GM12892 (cell line): ENCODE results near the gene FAM114A1.

Experiments used
- POLR2A ChIP-seq: IDR thresholded peaks from 2 replicates; pipeline ENCODE4 v1.6.1; 2011; ENCODE audit warnings: low read depth, low read length, control low read depth
- POLR2AphosphoS5 ChIP-seq: IDR thresholded peaks from 2 replicates; pipeline ENCODE4 v1.6.1; 2011; ENCODE audit warnings: low read depth, low read length, control low read depth

DNA sequence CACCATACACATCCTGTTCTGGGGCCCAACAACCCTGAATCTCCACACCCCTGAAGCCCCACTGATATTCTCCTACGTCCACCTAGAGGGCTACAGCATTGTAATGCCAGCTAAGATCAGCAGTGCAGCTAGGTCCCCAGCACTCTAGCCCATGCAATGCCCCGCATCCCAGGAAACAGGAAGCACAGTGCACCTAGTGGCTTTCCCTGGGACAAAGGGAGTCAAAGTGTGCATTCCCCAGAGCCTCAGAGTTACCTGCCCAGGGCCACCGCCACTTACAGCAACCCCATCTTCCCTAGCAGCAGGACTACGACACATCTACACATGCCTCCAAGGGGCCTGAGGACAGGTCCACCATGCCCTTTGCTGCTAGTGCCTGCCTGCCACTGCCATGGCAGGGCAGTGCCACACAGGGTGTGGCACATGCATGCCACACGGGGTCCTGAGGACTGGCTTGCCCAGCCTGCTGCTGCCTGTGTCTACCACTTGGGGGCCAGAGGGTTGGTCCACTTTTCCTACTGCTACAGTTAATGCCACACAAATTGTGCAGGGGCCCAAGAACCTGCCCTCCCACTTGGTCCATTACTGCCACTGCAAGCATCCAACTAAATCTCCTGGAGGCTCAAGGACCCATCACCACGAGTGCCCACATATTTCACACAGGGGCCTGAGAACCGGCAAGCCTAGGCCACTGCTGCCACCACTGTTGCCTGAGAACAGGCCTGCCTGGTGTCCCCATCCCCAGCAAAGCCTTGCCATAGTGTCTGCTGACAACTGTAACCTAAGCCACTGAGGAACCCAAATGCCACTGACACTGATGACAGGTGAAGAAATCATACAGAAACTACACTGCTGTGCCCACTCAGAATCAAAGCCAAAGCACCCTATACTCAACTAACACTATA, 34.7 kb upstream of the FAM114A1 start:
- TF ChIP-seq POLR2A (no peak), POLR2AphosphoS5 (no peak)
